Measurements from ENCODE around the gene C19orf81. TPM values are rescaled to one million over a fixed set of nuclear protein-coding genes. Genes with fewer than 3 reads are reported as not detected.

Gene C19orf81
- total RNA-seq, 2 donors from 2014 or later: 4.3 to 33.2 TPM

GRCh38 chr19:50695251-50696093 lies 46.2 kb downstream of the C19orf81 start:
- intact Hi-C loops (cut with DNase I): no loop called here
- H3K27ac ChIP-seq: no peak overlapping the region
- TF ChIP-seq POLR2AphosphoS5 (IDR thresholded peaks at IDR 0.05) (no peak), POLR2A (IDR thresholded peaks at IDR 0.05) (no peak), CTCF (IDR thresholded peaks at IDR 0.05) (no peak)
- no peaks in the 10 kb centered on the region for H3K9me3 ChIP-seq
- no peak overlapping the region for H3K4me3 ChIP-seq
- no peak for DNase-seq (ENCODE audit: low spot score)
- no peaks in the 10 kb centered on the region for H3K36me3 ChIP-seq
- WGBS: 1% methylated on average over 44 of the region's 81 CpGs
- peaks cover 34% of the 10 kb centered on the region for H3K27me3 ChIP-seq (replicated peaks; ENCODE audit: insufficient read depth)
- no peaks in the 10 kb centered on the region for H3K4me1 ChIP-seq (replicated peaks)

- WGBS: 48% methylated on average over 15 of the region's 15 CpGs
- Histone ChIP-seq H3K27ac (no peak overlapping the region), H3K4me1 (replicated peaks) (no peaks in the 10 kb centered on the region), H3K27me3 (replicated peaks; ENCODE audit: insufficient read depth) (peaks cover 34% of the 10 kb centered on the region), H3K9me3 (no peaks in the 10 kb centered on the region), H3K36me3 (no peaks in the 10 kb centered on the region), H3K4me3 (no peak overlapping the region)
- intact Hi-C loops (cut with DNase I): no loop called here
- DNase-seq (ENCODE audit: low spot score): no peak
- TF ChIP-seq CTCF (IDR thresholded peaks at IDR 0.05) (no peak), POLR2AphosphoS5 (IDR thresholded peaks at IDR 0.05) (no peak), POLR2A (IDR thresholded peaks at IDR 0.05) (no peak)
Measured at GRCh38 chr19:50696094-50696483, 46.8 kb downstream of the C19orf81 start.

GRCh38 chr19:50697414-50698124 lies 48.3 kb downstream of the C19orf81 start:
- intact Hi-C loops (cut with DNase I): no loop called here
- no peaks in the 10 kb centered on the region for H3K9me3 ChIP-seq
- DNase-seq (ENCODE audit: low spot score): no peak
- TF ChIP-seq POLR2AphosphoS5 (IDR thresholded peaks at IDR 0.05): no peak
- no peak for TF ChIP-seq POLR2A (IDR thresholded peaks at IDR 0.05)
- no peak for TF ChIP-seq CTCF (IDR thresholded peaks at IDR 0.05)
- no peak overlapping the region for H3K27ac ChIP-seq
- no peaks in the 10 kb centered on the region for H3K4me1 ChIP-seq (replicated peaks)
- peaks cover 34% of the 10 kb centered on the region for H3K27me3 ChIP-seq (replicated peaks; ENCODE audit: insufficient read depth)
- no peaks in the 10 kb centered on the region for H3K36me3 ChIP-seq
- 64% methylated on average over 13 of the region's 13 CpGs for WGBS
- H3K4me3 ChIP-seq: no peak overlapping the region

- DNase-seq (ENCODE audit: low spot score): no peak
- H3K4me3 ChIP-seq: no peak overlapping the region
- no peak for TF ChIP-seq CTCF (IDR thresholded peaks at IDR 0.05)
- no peak for TF ChIP-seq POLR2A (IDR thresholded peaks at IDR 0.05)
- no peak for TF ChIP-seq POLR2AphosphoS5 (IDR thresholded peaks at IDR 0.05)
- intact Hi-C loops (cut with DNase I): no loop called here
- H3K4me1 ChIP-seq (replicated peaks): no peaks in the 10 kb centered on the region
- H3K27ac ChIP-seq: no peak overlapping the region
- no peaks in the 10 kb centered on the region for H3K36me3 ChIP-seq
- 90% methylated on average over 13 of the region's 13 CpGs for WGBS
- no peaks in the 10 kb centered on the region for H3K9me3 ChIP-seq
- peaks cover 12% of the 10 kb centered on the region for H3K27me3 ChIP-seq (replicated peaks; ENCODE audit: insufficient read depth)
Measured at GRCh38 chr19:50701367-50701985, 52.2 kb downstream of the C19orf81 start.

Data from prostate gland (tissue), 2 donors.